Activated T-helper 1 cell treated with anti-CD3 and anti-CD28 coated beads, Interleukin-2, amount 50 U/mL, for 16 hours (primary cell): ENCODE results near the gene EFCAB11.
"Not testable (repeated sequence)": the region's sequence is repeated elsewhere in the genome, so short reads cannot be mapped to it uniquely, and the experiment has no call there.

Experiments used
- DNase-seq, 2 donors: peaks; one replicate each; pipeline ENCODE4 v3.0.0-alpha.2; 2020; ENCODE audit warnings: low read depth in 1 of 2, low spot score in 1 of 2

Gene EFCAB11

DNA sequence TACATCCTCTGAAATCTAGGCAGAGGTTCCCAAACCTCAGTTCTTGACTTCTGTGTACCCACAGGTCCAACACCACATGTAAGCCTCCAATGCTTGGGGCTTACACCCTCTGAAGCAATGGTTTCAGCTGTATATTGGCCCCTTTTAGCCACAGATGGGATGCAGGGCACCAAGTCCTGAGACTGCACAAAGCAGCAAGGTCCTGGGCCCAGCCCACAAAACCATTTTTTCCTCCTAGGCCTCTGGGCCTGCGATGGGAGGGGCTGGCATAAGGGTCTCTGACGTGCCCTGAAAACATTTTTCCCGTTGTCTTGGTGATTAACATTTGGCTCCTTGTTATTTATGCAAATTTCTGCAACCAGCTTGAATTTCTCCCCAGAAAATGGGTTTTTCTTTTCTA is 80.4 kb downstream of the EFCAB11 start:
- not testable (repeated sequence) for DNase-seq

DNA sequence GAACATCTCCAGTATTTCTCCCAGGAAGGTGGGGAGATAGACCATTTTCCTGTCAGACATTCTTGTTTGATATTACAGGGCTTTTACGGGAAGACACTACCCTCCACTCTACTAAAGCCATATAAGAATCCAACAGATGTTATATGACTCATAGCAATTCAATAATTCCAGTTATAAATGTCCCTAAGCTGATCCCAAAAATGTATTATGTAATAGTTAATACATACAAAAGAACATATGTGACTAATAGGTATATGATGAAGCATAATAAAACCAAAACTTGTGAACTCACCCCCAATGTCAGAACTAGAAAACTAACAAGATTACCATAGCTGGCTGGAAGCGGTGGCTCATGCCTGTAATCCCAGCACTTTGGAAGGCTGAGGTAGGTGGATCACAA is 84.2 kb downstream of the EFCAB11 start:
- no peak for DNase-seq

DNA sequence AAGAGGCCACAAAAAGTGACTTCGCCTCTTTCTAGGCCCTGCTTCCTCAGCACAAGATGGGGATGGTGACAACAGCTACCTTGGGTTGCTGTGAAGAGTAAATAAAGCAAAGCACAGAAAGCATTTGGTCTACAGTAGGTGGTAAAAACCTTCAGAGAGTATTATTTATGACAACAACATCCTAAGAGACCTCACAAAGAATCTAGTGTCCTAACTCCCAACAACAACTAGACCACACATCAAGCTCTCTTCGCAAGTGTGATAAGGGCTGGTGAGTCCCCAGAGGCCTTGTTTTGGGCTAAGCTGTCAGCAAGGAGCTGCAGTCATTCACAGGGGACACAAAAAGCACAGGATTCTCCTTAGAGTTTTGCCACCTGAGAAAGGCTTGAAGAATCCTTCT is 84.9 kb downstream of the EFCAB11 start:
- no peak for DNase-seq

DNA sequence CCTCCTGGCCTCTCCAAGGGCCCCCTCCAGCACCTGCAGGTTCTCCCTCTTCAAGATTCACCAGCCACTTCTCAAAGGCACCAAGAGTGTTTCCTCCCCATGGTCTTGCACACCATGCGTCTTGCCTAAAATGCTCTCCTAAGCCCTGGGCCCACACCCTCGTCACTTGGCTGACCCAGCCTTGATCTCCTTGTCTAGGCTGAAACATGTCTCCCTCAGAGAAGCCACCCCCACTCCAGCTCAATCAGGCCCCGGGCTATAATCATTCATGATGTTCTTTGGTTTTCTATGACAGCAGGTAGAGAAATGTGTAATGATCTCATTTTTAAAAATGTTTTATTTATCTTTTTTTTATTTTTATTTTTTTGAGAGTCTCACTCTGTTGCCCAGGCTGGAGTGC is 88.1 kb downstream of the EFCAB11 start:
- DNase-seq, result no peak

DNA sequence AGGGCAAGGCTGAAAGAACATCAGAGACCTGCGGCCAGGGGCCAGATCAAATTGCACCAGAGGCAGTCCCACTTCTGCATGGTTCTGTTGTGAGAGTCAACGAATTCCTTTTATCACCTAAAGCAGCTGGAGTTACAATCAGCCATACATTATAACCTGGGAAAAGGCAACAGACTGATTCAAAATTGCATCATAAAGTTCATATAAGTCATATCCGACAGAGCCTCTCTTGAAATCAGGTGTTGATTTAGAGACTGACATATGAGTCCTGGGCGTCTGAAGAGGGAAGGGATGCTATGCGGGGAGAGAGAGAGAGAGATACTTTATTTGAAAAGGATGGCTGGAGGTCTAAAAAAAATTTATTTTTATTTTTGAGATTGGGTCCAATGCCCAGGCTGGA is 89.4 kb downstream of the EFCAB11 start:
- DNase-seq, result no peak

DNA sequence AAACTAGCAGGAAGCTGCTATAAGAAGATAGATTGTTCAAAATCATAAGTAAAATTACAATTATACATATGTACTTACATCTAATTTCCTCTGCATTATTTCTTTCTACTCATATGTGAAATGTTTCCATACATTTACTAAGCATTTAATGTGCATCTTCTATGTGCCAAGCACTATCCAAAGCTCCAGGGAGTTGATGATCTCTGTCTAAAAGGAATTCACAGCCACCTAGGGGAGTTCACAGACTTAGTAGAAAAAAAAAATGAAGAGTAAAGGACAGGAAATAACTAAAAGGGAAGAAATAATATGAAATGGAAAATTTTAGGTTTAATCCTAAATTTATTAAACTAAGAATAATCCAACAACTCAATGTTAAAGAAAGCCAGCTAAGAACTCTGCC is 91.7 kb downstream of the EFCAB11 start:
- DNase-seq, result no peak

DNA sequence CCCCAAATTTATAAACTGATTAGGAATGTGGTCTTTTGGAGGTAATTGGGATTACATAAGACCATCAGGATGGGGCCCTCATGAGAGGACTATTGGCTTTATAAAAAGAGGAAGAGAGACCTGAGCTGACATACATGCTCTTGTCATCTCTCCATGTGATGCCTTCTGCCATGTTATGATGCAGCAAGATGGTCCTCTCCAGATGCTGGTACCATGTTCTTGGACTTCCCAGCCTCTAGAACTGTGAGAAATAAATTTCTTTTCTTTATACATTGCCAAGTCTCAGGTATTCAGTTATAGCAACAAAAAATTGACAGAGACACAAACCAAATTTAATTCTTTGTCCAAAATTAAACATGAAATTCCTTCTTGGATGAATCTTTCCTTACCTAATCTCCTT is 92.9 kb downstream of the EFCAB11 start:
- DNase-seq, result no peak

DNA sequence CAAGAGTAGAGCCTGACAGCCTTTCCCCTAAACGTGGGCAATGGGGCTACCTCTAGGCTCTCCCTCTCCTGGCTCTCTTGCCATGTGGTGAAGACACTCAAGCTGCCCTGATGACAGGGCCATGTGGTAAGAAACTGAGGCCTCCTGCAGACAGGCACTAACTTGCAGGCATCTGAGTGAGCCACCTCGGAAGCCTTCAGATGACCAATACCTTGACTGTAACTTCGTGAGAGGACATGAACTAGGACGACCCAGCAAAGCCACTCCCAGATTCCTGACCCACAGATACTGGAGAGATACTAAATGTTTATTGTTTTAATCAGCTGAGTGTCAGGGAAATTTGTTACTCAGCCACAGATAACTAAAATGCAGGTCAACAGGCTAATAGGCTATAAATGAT is 96.4 kb downstream of the EFCAB11 start:
- no peak for DNase-seq

DNA sequence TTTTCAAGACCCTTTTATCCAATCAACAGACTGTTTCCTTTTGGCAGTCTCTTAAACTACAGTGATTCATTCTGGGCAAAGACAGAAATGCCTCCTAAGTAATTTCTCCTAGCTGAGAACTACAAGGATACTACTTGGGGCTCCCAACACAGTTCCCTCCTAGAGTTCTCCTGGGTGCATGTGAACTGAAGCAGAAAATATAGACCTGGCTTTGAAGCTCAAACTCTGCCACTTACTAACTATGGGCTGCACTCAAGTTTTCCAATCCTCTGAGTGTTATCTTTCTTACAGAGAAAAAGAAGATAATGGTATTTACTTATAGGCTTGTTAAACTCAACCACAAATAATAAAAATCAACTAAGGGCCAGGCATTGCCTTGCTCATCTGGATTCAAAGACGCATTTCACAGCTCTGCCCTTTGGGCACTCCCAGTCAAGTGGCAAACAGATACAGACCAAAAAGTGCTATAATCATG is 97.6 kb downstream of the EFCAB11 start:
- no peak for DNase-seq

DNA sequence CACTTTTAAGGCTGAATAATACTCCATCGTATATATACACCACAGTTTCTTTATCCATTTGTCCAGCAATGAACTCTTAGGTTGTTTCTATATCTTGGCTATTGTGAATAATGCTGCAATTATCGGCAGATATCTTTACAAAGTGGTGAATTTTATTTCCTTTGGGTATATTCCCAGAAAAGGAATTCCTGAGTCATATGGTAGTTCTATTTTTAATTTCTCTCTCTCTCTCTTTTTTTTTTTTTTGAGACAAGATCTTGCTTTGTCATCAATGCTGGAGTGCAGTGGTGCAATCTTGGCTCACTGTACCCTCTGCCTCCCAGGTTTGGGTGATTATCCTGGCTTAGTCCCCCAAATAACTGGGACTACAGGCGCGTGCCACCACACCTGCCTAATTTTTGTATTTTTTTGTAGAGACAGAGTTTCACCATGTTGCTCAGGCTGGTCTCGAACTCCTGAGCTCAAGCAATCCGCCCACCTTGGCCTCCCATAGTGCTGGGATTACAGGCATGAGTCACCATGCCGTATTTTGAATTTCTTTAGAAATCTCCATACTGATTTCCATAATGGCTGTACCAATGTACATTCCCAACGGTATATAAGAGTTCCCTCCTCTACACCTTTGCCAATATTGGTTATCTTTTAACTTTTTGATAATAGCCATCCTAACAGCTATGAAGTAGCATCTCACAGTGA is 98.4 kb downstream of the EFCAB11 start:
- no peak for DNase-seq

DNA sequence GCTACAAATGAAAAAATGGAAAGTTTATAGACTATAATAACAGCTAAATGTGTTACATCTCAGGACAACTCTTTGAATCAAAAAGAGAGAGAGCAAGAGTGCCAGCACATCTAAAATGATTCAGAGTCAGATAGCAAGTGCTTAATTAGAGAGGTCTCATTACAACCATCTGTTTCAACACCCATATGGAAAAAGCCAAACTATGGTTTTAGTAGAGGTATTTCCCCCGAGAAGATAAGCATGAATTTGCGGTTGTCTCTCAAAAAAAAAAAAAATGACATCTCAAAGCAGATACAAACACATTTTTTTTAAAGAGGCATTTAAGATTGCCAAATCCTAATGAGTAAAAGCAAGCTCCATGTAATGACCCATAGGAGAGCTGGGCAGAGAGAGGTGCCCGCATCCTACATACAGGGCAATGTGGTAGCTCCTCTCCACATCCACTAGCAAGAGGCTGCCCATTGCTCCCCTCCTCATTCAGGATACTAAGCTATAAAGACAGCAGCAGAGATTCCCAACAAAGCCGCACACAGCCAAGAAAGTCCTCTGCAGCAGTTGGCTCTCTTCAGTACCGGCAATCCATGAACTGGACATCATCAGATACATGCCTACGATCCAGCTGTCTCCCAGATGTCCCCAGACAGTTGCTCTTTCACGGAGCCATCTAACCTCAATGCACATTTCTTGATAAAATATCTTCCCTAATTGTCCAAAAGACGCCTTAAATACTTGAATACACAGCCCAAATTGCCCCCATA is 100.4 kb downstream of the EFCAB11 start:
- no peak for DNase-seq

DNA sequence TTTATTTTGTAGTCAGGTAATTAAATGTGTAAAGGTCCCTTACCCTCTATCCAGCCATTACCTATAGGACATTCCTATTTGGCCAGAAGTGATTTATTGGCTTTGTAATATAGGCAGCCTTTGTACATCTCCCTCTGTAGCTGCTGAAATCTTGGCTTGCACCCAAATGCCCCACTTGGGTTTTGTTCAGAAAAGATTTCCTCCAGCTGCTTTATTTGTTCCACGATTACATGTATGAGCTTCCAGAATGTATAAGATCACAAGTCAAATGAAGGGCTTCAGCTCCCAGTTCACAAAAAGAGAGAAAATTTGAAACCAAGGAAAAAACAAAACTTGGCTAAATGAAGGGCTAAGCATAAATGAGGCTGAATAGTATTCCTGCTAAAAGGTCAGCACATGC is 103.4 kb downstream of the EFCAB11 start:
- no peak for DNase-seq

DNA sequence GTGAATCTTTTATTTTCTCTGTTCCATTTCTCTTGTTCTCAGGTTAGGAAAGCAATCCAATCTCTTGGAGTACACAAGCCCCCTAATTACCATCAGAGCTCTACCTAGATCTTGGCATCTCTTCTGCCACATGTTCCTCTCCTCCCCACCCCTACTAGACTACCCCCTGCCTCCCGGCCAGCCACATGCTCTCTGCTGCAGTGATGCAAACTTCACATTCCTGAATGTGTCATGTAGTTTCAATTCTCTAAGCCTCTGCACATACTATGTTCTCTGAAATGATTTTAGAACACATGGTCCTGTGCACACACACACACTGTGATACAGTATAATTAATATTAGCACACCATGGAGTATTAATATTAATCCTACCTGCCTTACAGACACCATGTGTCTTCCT is 104.6 kb downstream of the EFCAB11 start:
- no peak for DNase-seq

DNA sequence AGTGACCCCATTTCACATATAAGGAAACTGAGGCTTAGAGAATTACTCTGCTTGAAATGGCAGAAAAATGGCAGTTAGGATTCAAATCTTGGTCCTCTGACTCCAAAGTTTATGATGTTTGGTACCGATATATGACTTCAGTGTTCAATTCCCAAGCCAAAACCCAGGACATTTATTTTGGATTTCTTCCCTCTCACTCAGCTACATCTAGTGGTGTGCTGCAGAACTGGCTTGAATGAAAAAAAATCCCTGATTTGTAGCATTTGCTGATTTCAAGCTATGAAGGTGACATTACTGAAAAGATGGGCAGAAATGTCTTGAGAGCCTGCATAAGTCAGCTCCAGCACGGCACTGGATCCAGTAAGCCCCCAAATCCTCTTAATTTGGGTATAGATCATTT is 106.4 kb downstream of the EFCAB11 start:
- DNase-seq, result no peak

DNA sequence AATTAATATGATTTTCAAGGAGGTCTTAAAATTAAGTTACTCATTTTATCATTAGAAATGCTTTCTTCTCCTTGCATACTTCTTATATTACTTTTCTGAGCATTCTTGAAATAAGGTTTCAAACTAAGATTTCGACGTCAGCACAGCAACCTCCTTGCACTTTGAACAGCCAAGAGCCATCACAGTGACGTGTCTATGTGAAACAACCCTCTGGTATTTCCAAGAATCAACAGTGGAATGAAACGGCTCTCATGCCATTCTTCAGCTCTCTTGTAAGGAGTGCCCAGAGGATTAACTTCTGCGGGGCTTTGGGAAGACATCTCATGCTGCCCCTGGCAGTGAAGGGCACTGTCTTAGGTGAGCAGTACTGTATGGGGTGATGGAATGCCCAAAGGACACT is 109.2 kb downstream of the EFCAB11 start:
- DNase-seq, result no peak

DNA sequence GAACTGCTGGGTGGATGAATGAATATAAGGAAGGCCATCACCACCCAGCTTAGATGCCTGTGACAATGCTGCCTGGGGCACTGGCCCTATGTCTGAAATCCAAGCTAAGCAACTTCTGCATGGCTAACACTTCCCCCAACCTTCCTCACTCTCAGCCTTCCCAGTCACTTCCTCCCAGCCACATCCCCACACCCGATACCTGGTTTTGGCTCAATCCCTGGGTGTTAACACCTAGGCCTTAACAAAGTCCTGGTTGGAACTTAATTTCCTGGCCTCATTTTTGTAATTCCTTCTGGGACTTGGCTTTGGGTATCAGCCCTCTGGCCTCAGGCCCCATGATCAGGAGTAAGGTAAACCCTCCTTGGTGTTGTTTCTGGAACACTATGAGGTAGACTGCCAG is 110.0 kb downstream of the EFCAB11 start:
- DNase-seq, result no peak

DNA sequence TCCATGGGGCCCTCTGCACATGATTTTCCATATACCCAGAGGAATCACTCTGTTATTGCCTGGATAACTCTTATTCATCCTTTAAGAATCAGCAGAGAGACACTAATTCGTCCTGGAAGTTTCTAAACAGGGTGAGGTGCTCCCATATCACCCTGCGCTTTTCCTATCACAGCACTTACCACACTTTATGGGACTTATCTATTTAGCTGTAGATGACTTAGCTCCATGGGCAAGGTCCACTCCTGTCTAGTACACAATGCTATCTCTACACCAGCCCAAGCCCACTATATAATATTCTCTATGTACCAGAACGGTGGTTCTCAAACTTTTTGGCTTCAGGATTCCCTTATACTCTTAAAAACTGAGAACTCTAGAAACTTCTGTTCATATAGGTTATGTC is 111.7 kb downstream of the EFCAB11 start:
- DNase-seq, result no peak

DNA sequence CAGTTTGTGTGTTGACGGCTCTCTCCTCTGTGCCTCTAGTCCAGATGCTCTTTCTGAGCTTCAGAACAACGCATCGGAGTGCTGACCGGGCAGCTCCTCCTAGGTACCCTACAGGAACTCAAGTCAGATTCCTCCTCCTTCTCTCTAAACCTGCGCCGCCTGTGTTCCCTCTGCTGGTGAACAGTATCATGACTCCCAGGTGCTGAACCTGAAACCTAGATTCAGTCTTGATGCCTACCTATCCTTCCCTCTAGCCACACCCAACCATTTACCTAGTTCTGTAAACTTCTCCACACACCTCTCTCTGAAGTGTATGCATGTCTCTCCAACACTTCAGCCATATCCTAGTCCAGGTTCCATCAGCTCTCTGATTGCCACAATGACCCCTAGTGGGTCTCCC is 112.7 kb downstream of the EFCAB11 start:
- no peak for DNase-seq

DNA sequence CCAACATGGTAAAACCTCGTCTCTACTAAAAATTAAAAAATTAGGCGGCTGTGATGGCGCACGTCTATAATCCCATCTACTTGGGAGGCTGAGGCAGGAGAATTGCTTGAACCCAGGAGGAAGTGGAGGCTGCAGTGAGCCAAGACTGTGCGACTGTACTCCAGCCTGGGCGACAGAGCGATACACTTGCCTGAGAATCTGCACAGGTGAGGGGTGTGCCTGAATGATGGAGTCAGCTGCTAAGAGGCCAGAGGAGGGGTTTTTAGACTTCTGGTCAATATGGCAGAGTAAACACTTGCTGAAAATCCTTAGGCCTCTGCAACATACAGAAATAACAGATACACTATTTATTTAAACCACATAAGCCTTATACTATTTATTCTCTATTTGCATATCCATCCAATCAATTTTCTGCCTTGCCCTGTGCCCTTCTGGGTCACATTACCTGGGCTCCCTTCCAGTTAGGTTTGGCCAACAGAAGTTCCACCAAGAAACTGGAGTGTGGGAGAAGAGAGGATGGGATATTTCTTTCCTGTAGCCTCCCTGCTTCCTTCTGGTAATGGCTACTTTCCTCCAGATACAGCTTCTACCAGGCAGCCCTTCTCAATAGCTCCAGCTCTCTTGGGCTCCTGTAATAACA is 117.6 kb downstream of the EFCAB11 start:
- no peak for DNase-seq

DNA sequence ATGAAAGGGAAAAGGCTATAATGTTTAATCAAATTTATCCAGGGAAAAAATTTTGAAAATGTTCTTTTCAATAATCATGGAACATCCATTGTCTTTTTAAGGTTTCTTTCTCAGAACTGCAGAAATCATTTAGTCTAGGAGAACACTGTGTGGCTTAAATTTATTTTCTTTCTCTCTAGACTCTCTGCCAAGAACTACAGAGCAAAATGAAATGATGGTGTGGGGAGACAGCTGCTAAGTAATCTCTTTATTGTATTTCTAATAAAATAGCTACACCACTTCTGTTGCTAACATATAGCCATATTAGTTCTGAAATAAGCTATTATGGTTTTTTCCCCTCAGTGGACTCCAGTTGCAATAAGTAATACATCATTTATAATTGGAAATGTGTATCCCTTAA is 120.9 kb downstream of the EFCAB11 start:
- no peak for DNase-seq

DNA sequence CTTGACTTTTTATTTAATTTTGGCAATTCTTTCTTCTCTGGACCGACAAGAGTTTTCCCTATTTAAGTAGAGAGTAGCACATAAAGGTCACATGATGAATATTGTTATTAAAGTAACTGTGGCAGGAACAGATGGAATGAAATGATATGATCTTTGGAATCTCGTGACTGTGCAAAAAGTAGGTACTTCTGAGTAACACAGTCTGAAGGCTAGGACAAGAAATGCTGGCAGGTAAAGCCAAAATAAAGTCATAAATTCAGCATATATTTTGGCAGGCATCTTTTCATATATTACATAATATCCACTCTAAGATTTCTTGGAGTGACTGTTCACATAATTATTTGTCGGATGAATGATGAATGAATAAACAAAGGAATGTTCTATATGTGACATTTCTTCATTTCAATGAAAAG is 121.4 kb downstream of the EFCAB11 start:
- no peak for DNase-seq

DNA sequence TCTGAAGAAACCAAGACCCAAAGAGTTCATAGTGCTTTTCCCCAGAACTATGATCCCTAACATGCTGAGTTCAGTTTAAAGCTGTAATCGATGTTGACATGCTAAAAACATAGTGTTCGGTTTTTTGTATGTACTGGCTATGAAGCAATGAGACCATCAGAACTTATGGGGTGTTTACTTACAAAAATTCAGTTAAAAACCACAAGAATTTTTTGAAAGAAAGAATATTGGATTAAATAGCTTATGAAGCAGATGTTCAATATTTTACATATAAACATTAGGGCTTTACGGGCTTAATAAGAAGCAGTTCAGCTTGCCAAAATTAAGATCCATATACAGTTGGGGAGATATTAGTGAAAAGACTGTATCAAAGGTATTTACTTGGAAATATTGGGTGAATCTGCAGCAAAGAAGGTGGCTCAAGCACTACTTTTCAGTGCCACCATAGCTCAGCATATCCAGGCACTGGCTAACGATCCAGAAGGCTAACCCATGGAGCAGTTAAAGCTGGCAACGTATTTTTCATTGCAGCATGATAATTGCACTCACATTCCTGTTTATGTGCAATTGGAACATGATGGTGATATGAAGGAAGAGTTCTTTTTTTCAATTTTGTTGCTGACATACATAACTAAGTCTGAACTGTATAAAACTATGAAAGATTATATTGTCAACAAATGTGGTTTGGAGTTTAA is 125.9 kb downstream of the EFCAB11 start:
- no peak for DNase-seq
